HEK293 (cell line): Measurements from ENCODE around the gene LRBA.

Source experiments
- CTCF ChIA-PET: fragments of 350-600 bp; formaldehyde crosslinking; extraction: SDS; loops from one replicate; lab custom pipeline; 2021; ENCODE audit warnings: antibody characterized with exemption; lab: Yijun Ruan, JAX
- POLR2A ChIA-PET: fragments of 300-600 bp; formaldehyde crosslinking; extraction: SDS; loops from one replicate; lab custom pipeline; 2020; ENCODE audit warnings: antibody characterized with exemption, inconsistent platforms; lab: Yijun Ruan, JAX
- H3K27ac ChIP-seq: fragments of 200-500 bp; sonication (Bioruptor generic); 2 replicates; pipeline ENCODE4 v1.5.1; 2014; ENCODE audit warnings: low read depth, low read length, control low read depth, inconsistent platforms; ENCODE audit errors: extremely low read depth
- H3K36me3 ChIP-seq, 2 experiments: fragments of 200-500 bp in 1 of 2; sonication (Bioruptor generic) in 1 of 2; 1 replicate in 1 of 2; 2 replicates in 1 of 2; pipeline ENCODE4 v1.5.1; 2014 to 2017; ENCODE audit warnings: inconsistent platforms in 2 of 2, low read length in 2 of 2; ENCODE audit not compliant: control insufficient read depth in 2 of 2, insufficient read depth in 1 of 2
- H3K4me1 ChIP-seq: fragments of 200-500 bp; sonication (Bioruptor generic); 2 replicates; pipeline ENCODE4 v1.5.1; 2014; ENCODE audit warnings: mild to moderate bottlenecking, low read length, inconsistent platforms; ENCODE audit not compliant: control insufficient read depth, insufficient read depth
- H3K4me3 ChIP-seq: 2 replicates; pipeline ENCODE4 v1.5.1; 2011; ENCODE audit warnings: low read depth, mild to moderate bottlenecking, control low read depth, low read length, moderate library complexity
- H3K9me3 ChIP-seq: fragments of 200-500 bp; sonication (Bioruptor generic); 2 replicates; pipeline ENCODE4 v1.5.1; 2014; ENCODE audit warnings: low read depth, low read length, inconsistent platforms; ENCODE audit not compliant: control insufficient read depth, insufficient read depth
- GLIS2 ChIP-seq: fragments of 450-650 bp; formaldehyde crosslinking; IDR thresholded peaks from 2 replicates; pipeline ENCODE4 v1.5.1; 2016; ENCODE audit warnings: missing biosample characterization, missing genetic modification characterization
- HOXC10 ChIP-seq: sonication (generic); formaldehyde crosslinking; IDR thresholded peaks from 2 replicates; pipeline ENCODE4 v1.8.1; 2023; ENCODE audit warnings: mild to moderate bottlenecking, missing genetic modification reagents
- HOXD13 ChIP-seq: sonication (generic); formaldehyde crosslinking; IDR thresholded peaks from 2 replicates; pipeline ENCODE4 v1.8.0; 2022; ENCODE audit warnings: missing genetic modification reagents, borderline replicate concordance
- KLF8 ChIP-seq: fragments of 450-650 bp; formaldehyde crosslinking; IDR thresholded peaks from 2 replicates; pipeline ENCODE4 v1.5.1; 2016; ENCODE audit warnings: missing biosample characterization, missing genetic modification characterization
- MZF1 ChIP-seq: fragments of 450-650 bp; formaldehyde crosslinking; IDR thresholded peaks from 2 replicates; pipeline ENCODE4 v1.5.1; 2017; ENCODE audit warnings: missing biosample characterization, missing genetic modification characterization, borderline replicate concordance
- SALL2 ChIP-seq: fragments of 450-650 bp; formaldehyde crosslinking; IDR thresholded peaks from 2 replicates; pipeline ENCODE4 v1.5.0; 2017; ENCODE audit warnings: missing biosample characterization, mild to moderate bottlenecking, missing genetic modification characterization, borderline replicate concordance
- SP2 ChIP-seq: fragments of 450-650 bp; formaldehyde crosslinking; IDR thresholded peaks from 2 replicates; pipeline ENCODE4 v1.5.1; 2016; ENCODE audit warnings: missing biosample characterization, missing genetic modification characterization
- WT1 ChIP-seq: fragments of 450-650 bp; formaldehyde crosslinking; IDR thresholded peaks from 2 replicates; pipeline ENCODE4 v1.5.1; 2016; ENCODE audit warnings: missing biosample characterization, missing genetic modification characterization
- ZNF138 ChIP-seq: fragments of 450-650 bp; formaldehyde crosslinking; IDR thresholded peaks from 2 replicates; pipeline ENCODE4 v1.5.1; 2016; ENCODE audit warnings: missing biosample characterization, missing genetic modification characterization, borderline replicate concordance
- ZNF155 ChIP-seq: fragments of 450-650 bp; formaldehyde crosslinking; IDR thresholded peaks from 2 replicates; pipeline ENCODE4 v1.5.1; 2016; ENCODE audit warnings: missing biosample characterization, missing genetic modification characterization
- ZNF221 ChIP-seq: fragments of 450-650 bp; formaldehyde crosslinking; IDR thresholded peaks from 2 replicates; pipeline ENCODE4 v1.5.1; 2017; ENCODE audit warnings: missing biosample characterization, missing genetic modification characterization, borderline replicate concordance
- ZNF274 ChIP-seq, 2 experiments: fragments of 200-500 bp in 1 of 2; fragments of 450-650 bp in 1 of 2; sonication (Bioruptor generic) in 1 of 2; formaldehyde crosslinking in 1 of 2; IDR thresholded peaks; 2 replicates each; pipeline versions ENCODE4 v1.5.1 to v1.6.1; 2014 to 2016; ENCODE audit warnings: borderline replicate concordance in 1 of 2, inconsistent platforms in 1 of 2, low read length in 1 of 2, missing biosample characterization in 1 of 2, missing genetic modification characterization in 1 of 2
- ZNF350 ChIP-seq: fragments of 450-650 bp; formaldehyde crosslinking; IDR thresholded peaks from 2 replicates; pipeline ENCODE4 v1.5.0; 2017; ENCODE audit warnings: missing biosample characterization, mild to moderate bottlenecking, missing genetic modification characterization
- ZNF366 ChIP-seq: fragments of 450-650 bp; formaldehyde crosslinking; conservative IDR thresholded peaks from 2 replicates; pipeline ENCODE4 v1.5.1; 2016; ENCODE audit warnings: missing biosample characterization, missing genetic modification characterization
- ZNF571 ChIP-seq: fragments of 450-650 bp; formaldehyde crosslinking; IDR thresholded peaks from 2 replicates; pipeline ENCODE4 v1.5.0; 2017; ENCODE audit warnings: missing biosample characterization, missing genetic modification characterization
- ZNF596 ChIP-seq: fragments of 450-650 bp; IDR thresholded peaks from 2 replicates; pipeline ENCODE4 v1.5.0; 2018; ENCODE audit warnings: missing biosample characterization, mild to moderate bottlenecking, missing genetic modification characterization, moderate library complexity
- ZNF624 ChIP-seq: fragments of 450-650 bp; formaldehyde crosslinking; IDR thresholded peaks from 2 replicates; pipeline ENCODE4 v1.5.1; 2017; ENCODE audit warnings: missing biosample characterization, missing genetic modification characterization
- ZNF626 ChIP-seq: fragments of 450-650 bp; sonication (Bioruptor Pico); formaldehyde crosslinking; IDR thresholded peaks from 2 replicates; pipeline ENCODE4 v1.5.1; 2018; ENCODE audit warnings: missing biosample characterization, missing genetic modification characterization, inconsistent platforms
- ZNF654 ChIP-seq: fragments of 450-650 bp; formaldehyde crosslinking; IDR thresholded peaks from 2 replicates; pipeline ENCODE4 v1.5.1; 2016; ENCODE audit warnings: low read depth, missing biosample characterization, missing genetic modification characterization
- ZNF791 ChIP-seq: fragments of 450-650 bp; formaldehyde crosslinking; IDR thresholded peaks from 2 replicates; pipeline ENCODE4 v1.5.1; 2016; ENCODE audit warnings: missing biosample characterization, missing genetic modification characterization
- ZSCAN4 ChIP-seq: fragments of 450-650 bp; formaldehyde crosslinking; IDR thresholded peaks from 2 replicates; pipeline ENCODE4 v1.5.1; 2017; ENCODE audit warnings: missing biosample characterization, missing genetic modification characterization
- TF ChIP-seq, protein P1 (sequence below): fragments of 450-650 bp; formaldehyde crosslinking; IDR thresholded peaks from 2 replicates; pipeline ENCODE4 v1.5.1; 2016; ENCODE audit warnings: missing biosample characterization, missing genetic modification characterization
- TF ChIP-seq, protein P2 (sequence below): fragments of 450-650 bp; formaldehyde crosslinking; IDR thresholded peaks from 2 replicates; pipeline ENCODE4 v1.5.1; 2016; ENCODE audit warnings: missing biosample characterization, missing genetic modification characterization
- TF ChIP-seq, protein P3 (sequence below): fragments of 450-650 bp; formaldehyde crosslinking; IDR thresholded peaks from 2 replicates; pipeline ENCODE4 v1.5.1; 2016; ENCODE audit warnings: missing biosample characterization, missing genetic modification characterization, borderline replicate concordance

The LRBA gene

GRCh38 chr4:150647008-150647407 is 368.1 kb downstream of the LRBA start:
- Histone ChIP-seq H3K9me3 (no peaks in the 10 kb centered on the region), H3K4me1 (no peaks in the 10 kb centered on the region), H3K36me3 (no peaks in the 10 kb centered on the region), H3K4me3 (no peak overlapping the region), H3K27ac (no peak overlapping the region)
- POLR2A ChIA-PET = no interaction called here
- TF ChIP-seq ZNF571 (tag by site-specific recombination) (no peak), ZNF791 (no peak), SP2 (tag by site-specific recombination) (no peak), ZNF274 (IDR thresholded peaks at IDR 0.05; ENCODE audit: low read length) (no peak), ZNF274 (tag by site-specific recombination; IDR thresholded peaks at IDR 0.05; ENCODE audit: borderline replicate concordance) (no peak), ZNF350 (no peak), ZNF155 (tag by site-specific recombination) (no peak), WT1 (tag by site-specific recombination) (no peak), ZNF624 (tag by site-specific recombination) (no peak), MZF1 (tag by site-specific recombination) (no peak), HOXD13 (CRISPR knock-in tag) (no peak), ZNF138 (no peak), ZNF366 (no peak), ZNF654 (no peak)
- TF ChIP-seq, protein P1, sequence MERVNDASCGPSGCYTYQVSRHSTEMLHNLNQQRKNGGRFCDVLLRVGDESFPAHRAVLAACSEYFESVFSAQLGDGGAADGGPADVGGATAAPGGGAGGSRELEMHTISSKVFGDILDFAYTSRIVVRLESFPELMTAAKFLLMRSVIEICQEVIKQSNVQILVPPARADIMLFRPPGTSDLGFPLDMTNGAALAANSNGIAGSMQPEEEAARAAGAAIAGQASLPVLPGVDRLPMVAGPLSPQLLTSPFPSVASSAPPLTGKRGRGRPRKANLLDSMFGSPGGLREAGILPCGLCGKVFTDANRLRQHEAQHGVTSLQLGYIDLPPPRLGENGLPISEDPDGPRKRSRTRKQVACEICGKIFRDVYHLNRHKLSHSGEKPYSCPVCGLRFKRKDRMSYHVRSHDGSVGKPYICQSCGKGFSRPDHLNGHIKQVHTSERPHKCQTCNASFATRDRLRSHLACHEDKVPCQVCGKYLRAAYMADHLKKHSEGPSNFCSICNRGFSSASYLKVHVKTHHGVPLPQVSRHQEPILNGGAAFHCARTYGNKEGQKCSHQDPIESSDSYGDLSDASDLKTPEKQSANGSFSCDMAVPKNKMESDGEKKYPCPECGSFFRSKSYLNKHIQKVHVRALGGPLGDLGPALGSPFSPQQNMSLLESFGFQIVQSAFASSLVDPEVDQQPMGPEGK = no peak
- CTCF ChIA-PET = interaction anchor here (0.7 kb wide), 1 partner anchor 10 kb away, joined by 3 read pairs; no protein-coding TSS in a partner anchor

DNA sequence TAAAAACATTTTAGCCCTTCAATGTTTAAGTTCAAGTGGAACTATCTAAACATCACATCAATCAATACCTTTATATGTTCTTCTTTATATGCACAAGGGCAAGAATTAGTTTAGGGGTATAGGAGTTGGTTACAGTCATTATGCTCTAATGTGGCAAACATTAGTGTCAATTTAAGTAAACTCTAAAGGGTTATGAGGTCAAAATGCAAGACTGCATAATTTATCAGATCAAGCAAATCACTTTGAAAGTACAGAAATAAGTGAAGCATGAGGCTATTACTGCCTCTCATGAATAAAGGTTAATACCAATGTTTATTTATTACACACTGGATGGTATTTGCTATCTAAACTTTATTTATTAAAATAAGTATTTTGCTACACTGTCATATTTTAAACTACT is 373.5 kb downstream of the LRBA start:
- no peak for TF ChIP-seq SALL2
- TF ChIP-seq, protein P2, sequence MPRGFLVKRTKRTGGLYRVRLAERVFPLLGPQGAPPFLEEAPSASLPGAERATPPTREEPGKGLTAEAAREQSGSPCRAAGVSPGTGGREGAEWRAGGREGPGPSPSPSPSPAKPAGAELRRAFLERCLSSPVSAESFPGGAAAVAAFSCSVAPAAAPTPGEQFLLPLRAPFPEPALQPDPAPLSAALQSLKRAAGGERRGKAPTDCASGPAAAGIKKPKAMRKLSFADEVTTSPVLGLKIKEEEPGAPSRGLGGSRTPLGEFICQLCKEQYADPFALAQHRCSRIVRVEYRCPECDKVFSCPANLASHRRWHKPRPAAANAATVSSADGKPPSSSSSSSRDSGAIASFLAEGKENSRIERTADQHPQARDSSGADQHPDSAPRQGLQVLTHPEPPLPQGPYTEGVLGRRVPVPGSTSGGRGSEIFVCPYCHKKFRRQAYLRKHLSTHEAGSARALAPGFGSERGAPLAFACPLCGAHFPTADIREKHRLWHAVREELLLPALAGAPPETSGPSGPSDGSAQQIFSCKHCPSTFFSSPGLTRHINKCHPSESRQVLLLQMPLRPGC (tag by site-specific recombination) = no peak
- TF ChIP-seq, protein P3, sequence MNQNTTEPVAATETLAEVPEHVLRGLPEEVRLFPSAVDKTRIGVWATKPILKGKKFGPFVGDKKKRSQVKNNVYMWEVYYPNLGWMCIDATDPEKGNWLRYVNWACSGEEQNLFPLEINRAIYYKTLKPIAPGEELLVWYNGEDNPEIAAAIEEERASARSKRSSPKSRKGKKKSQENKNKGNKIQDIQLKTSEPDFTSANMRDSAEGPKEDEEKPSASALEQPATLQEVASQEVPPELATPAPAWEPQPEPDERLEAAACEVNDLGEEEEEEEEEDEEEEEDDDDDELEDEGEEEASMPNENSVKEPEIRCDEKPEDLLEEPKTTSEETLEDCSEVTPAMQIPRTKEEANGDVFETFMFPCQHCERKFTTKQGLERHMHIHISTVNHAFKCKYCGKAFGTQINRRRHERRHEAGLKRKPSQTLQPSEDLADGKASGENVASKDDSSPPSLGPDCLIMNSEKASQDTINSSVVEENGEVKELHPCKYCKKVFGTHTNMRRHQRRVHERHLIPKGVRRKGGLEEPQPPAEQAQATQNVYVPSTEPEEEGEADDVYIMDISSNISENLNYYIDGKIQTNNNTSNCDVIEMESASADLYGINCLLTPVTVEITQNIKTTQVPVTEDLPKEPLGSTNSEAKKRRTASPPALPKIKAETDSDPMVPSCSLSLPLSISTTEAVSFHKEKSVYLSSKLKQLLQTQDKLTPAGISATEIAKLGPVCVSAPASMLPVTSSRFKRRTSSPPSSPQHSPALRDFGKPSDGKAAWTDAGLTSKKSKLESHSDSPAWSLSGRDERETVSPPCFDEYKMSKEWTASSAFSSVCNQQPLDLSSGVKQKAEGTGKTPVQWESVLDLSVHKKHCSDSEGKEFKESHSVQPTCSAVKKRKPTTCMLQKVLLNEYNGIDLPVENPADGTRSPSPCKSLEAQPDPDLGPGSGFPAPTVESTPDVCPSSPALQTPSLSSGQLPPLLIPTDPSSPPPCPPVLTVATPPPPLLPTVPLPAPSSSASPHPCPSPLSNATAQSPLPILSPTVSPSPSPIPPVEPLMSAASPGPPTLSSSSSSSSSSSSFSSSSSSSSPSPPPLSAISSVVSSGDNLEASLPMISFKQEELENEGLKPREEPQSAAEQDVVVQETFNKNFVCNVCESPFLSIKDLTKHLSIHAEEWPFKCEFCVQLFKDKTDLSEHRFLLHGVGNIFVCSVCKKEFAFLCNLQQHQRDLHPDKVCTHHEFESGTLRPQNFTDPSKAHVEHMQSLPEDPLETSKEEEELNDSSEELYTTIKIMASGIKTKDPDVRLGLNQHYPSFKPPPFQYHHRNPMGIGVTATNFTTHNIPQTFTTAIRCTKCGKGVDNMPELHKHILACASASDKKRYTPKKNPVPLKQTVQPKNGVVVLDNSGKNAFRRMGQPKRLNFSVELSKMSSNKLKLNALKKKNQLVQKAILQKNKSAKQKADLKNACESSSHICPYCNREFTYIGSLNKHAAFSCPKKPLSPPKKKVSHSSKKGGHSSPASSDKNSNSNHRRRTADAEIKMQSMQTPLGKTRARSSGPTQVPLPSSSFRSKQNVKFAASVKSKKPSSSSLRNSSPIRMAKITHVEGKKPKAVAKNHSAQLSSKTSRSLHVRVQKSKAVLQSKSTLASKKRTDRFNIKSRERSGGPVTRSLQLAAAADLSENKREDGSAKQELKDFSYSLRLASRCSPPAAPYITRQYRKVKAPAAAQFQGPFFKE = no peak
- TF ChIP-seq ZNF626 (tag by site-specific recombination) = no peak
- TF ChIP-seq ZSCAN4 (tag by site-specific recombination) = no peak
- no peak for TF ChIP-seq HOXC10 (CRISPR knock-in tag)
- TF ChIP-seq ZNF221 = no peak
- no peak for TF ChIP-seq KLF8 (tag by site-specific recombination)
- no peak for TF ChIP-seq GLIS2
- TF ChIP-seq, protein P1 = no peak
- TF ChIP-seq ZNF596 (tag by site-specific recombination) = no peak
- Histone ChIP-seq H3K9me3 (no peaks in the 10 kb centered on the region), H3K36me3 (no peaks in the 10 kb centered on the region), H3K4me3 (no peak overlapping the region), H3K4me1 (no peaks in the 10 kb centered on the region), H3K27ac (no peak overlapping the region)
- ChIA-PET POLR2A (no interaction called here), CTCF (no interaction called here)
